ENCODE results near the gene TFCP2. TPM values are rescaled to one million over a fixed set of nuclear protein-coding genes. Genes with fewer than 3 reads are reported as not detected.

The TFCP2 gene
- total and polyA plus RNA-seq, 8 donors = 24.1 to 57.6 (median 53.3) TPM

GRCh38 chr12:51056242-51056641, 116.7 kb downstream of the TFCP2 start:
- no peak overlapping the region for H3K4me3 ChIP-seq
- TF ChIP-seq CTCF (IDR thresholded peaks at IDR 0.05) = no peak
- ATAC-seq = peak; percentile 78
- H3K27ac ChIP-seq = peak overlapping the region in 1 of 2 donors; percentile 5
- DNase-seq = peak in 1 of 4 donors; percentile 67
- H3K9me3 ChIP-seq = no peaks in the 10 kb centered on the region
- peaks cover 0 to 10% of the 10 kb centered on the region in 2 donors for H3K4me1 ChIP-seq
- peaks cover 0 to 95% of the 10 kb centered on the region in 2 donors for H3K36me3 ChIP-seq
- no peaks in the 10 kb centered on the region for H3K27me3 ChIP-seq
- intact Hi-C loops (cut with DNase I) = no loop called here

GRCh38 chr12:51055060-51055459, 117.9 kb downstream of the TFCP2 start:
- H3K4me3 ChIP-seq = no peak overlapping the region
- DNase-seq (no peak), ATAC-seq (peak; percentile 65)
- intact Hi-C loops (cut with DNase I) = no loop called here
- H3K27me3 ChIP-seq = no peaks in the 10 kb centered on the region
- peaks cover 0 to 95% of the 10 kb centered on the region in 2 donors for H3K36me3 ChIP-seq
- H3K9me3 ChIP-seq = no peaks in the 10 kb centered on the region
- H3K4me1 ChIP-seq = peaks cover 0 to 22% of the 10 kb centered on the region in 2 donors
- TF ChIP-seq CTCF (IDR thresholded peaks at IDR 0.05) = no peak
- no peak overlapping the region for H3K27ac ChIP-seq

- peaks cover 0 to 65% of the 10 kb centered on the region in 2 donors for H3K36me3 ChIP-seq
- no peak for TF ChIP-seq CTCF (IDR thresholded peaks at IDR 0.05)
- no peak for DNase-seq
Measured at GRCh38 chr12:51051787-51052186, 121.1 kb downstream of the TFCP2 start.

GRCh38 chr12:51049525-51049924, 123.4 kb downstream of the TFCP2 start:
- H3K36me3 ChIP-seq = peaks cover 0 to 44% of the 10 kb centered on the region in 2 donors
- H3K4me3 ChIP-seq = peak overlapping the region in 1 of 2 donors; percentile 85
- DNase-seq (no peak), ATAC-seq (no peak)
- TF ChIP-seq CTCF (IDR thresholded peaks at IDR 0.05) = no peak
- peak overlapping the region in 1 of 2 donors; percentile 23 for H3K27ac ChIP-seq
- H3K4me1 ChIP-seq = peaks cover 16 to 32% of the 10 kb centered on the region in 2 donors
- no peaks in the 10 kb centered on the region for H3K9me3 ChIP-seq
- H3K27me3 ChIP-seq = no peaks in the 10 kb centered on the region
- intact Hi-C loops (cut with DNase I) = no loop called here

More at GRCh38 chr12:51051787-51052186, 121.1 kb downstream of the TFCP2 start:
- Histone ChIP-seq H3K27ac (peak overlapping the region in 1 of 2 donors; percentile 36), H3K4me3 (no peak overlapping the region), H3K4me1 (peaks cover 16 to 41% of the 10 kb centered on the region in 2 donors), H3K9me3 (no peaks in the 10 kb centered on the region), H3K27me3 (no peaks in the 10 kb centered on the region)
- ATAC-seq = no peak
- intact Hi-C loops (cut with DNase I) = no loop called here

GRCh38 chr12:51048661-51049251, 124.2 kb downstream of the TFCP2 start:
- ATAC-seq = peak; percentile 1
- Histone ChIP-seq H3K27ac (peak overlapping the region; percentile 94 to 97), H3K4me3 (peak overlapping the region; percentile 76 to 85), H3K36me3 (peaks cover 0 to 36% of the 10 kb centered on the region in 2 donors), H3K9me3 (no peaks in the 10 kb centered on the region), H3K27me3 (no peaks in the 10 kb centered on the region), H3K4me1 (peaks cover 16 to 32% of the 10 kb centered on the region in 2 donors)
- no peak for TF ChIP-seq CTCF (IDR thresholded peaks at IDR 0.05)
- intact Hi-C loops (cut with DNase I) = no loop called here
- no peak for DNase-seq
